GM19455 (cell line): ENCODE results near the gene TSSK1B.
"Not testable (repeated sequence)": the region's sequence is repeated elsewhere in the genome, so short reads cannot be mapped to it uniquely, and the experiment has no call there.

ENCODE experiments used
- ATAC-seq: cut with Tn5 transposase; IDR thresholded peaks from one replicate; pipeline ENCODE4 v1.9.1; 2021; ENCODE audit not compliant: unreplicated experiment

The TSSK1B gene, protein sequence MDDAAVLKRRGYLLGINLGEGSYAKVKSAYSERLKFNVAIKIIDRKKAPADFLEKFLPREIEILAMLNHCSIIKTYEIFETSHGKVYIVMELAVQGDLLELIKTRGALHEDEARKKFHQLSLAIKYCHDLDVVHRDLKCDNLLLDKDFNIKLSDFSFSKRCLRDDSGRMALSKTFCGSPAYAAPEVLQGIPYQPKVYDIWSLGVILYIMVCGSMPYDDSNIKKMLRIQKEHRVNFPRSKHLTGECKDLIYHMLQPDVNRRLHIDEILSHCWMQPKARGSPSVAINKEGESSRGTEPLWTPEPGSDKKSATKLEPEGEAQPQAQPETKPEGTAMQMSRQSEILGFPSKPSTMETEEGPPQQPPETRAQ

GRCh38 chr5:113434889-113435288 is at the start of gene TSSK1B:
TSSK1B (minus strand) TSS chr5:113434989; CDS start chr5:113434839, 150 bp downstream.
- no peak for ATAC-seq

GRCh38 chr5:113480243-113480642 is 45.5 kb upstream of the TSSK1B start:
- no peak for ATAC-seq

DNA sequence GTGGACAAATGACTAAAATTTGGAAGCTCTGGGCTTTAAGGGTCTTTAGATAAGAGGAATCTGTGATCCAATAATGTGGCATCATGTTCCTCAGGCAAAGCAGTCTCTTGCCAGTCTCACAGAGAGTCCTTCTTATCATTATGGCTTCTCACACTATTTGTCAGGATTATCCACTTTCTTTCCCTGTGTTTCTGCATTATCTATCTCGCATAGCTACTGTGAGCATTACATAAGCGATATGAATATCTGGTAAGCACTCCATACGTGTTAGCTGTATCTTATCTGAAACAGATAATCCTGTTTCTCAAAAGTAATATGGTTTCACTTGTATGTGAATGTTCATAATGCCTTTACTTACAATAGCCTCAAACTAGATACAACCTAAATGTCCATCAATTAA is 43.9 kb upstream of the TSSK1B start:
- ATAC-seq = no peak

GRCh38 chr5:113474100-113474728 is 39.4 kb upstream of the TSSK1B start:
- ATAC-seq = no peak

DNA sequence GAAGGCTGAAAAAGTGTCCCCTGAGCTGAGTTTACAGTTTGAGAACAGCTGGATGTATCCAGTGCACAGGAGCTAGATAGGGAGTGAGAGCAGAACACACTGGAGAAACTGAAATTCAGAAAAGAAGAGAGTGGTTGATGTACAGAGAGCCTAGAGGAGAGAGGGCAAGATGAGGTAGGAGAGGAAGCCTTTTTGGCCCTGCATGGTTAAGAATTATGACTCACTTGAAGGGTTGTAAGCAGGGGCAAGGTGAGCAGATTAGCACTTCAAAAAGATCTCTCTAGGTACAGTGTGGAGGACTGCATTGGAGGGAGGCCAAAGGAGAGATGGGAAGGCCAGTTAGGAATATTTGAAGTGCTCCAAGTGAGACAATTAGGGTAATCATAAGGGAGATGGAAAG is 28.2 kb upstream of the TSSK1B start:
- ATAC-seq = no peak

- not testable (repeated sequence) for ATAC-seq
These were observed 22.3 kb upstream of the TSSK1B start for GRCh38 chr5:113457106-113457505.

- no peak for ATAC-seq
These were observed 18.2 kb upstream of the TSSK1B start for GRCh38 chr5:113452941-113453340.

DNA sequence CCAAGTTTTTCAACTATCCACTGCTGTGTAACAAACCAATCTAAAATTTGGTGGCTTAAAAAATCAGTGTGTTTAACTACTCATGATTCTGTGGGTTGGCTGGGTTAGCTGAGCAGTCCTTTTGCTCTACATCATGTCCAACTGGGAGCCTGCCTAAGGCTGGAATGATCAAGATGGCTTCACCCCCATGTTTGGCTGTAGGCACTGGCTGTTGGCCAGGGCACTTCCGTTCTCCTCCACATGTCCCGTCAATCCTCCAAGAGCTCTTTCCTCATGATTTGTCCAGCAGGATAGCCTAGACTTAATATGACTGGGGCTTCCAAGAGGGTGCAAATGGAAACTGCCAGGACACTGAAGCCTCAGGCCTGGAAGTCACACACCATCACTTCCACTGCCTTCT is 17.0 kb upstream of the TSSK1B start:
- ATAC-seq = no peak

- ATAC-seq = no peak
These were observed 16.1 kb upstream of the TSSK1B start for GRCh38 chr5:113450929-113451328.

GRCh38 chr5:113450462-113450861 is 15.7 kb upstream of the TSSK1B start:
- ATAC-seq = no peak

- no peak for ATAC-seq
These were observed 13.5 kb upstream of the TSSK1B start for GRCh38 chr5:113448252-113448651.

- no peak for ATAC-seq
These were observed 12.8 kb upstream of the TSSK1B start for GRCh38 chr5:113447498-113448050.

GRCh38 chr5:113446358-113446927 is 11.7 kb upstream of the TSSK1B start:
- ATAC-seq = no peak

- ATAC-seq = no peak
These were observed 2.3 kb upstream of the TSSK1B start for GRCh38 chr5:113437111-113437510.

DNA sequence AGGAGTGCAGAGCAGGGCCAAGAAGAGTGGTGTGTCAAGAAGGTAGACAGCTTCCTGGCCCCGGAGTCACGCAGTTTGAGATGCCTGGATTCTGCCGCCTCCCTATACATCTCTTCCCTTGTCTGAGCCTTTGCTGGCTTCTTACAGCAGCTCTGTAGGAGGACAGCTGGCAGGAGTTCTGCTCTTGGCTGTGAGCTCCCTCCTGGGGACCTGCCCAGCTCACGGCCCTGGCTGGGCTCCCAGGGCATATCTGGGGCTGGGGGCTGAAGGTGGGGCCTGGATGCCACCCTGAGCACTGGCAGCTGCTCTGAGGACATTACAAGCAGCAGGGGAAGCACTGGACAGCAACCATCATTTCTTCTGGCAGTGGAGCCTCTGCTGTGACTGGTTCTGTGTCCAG is 786 bp upstream of the TSSK1B start:
- ATAC-seq = no peak

DNA sequence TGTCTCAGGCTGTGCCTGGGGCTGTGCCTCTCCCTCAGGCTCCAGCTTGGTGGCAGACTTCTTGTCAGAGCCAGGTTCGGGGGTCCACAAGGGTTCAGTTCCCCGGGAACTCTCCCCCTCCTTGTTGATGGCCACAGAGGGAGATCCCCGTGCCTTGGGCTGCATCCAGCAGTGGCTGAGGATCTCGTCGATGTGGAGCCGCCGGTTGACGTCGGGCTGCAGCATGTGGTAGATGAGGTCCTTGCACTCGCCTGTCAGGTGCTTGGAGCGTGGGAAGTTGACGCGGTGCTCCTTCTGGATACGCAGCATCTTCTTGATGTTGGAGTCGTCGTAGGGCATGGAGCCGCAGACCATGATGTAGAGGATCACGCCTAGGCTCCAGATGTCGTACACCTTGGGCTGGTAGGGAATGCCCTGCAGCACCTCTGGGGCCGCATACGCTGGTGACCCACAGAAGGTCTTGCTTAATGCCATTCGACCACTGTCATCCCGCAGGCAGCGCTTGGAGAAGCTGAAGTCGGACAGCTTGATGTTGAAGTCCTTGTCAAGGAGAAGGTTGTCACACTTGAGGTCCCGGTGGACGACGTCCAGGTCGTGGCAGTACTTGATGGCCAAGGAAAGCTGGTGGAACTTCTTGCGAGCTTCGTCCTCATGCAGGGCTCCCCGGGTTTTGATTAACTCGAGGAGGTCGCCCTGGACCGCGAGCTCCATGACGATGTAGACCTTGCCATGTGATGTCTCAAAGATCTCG is 752 bp downstream of the TSSK1B start:
- no peak for ATAC-seq

DNA sequence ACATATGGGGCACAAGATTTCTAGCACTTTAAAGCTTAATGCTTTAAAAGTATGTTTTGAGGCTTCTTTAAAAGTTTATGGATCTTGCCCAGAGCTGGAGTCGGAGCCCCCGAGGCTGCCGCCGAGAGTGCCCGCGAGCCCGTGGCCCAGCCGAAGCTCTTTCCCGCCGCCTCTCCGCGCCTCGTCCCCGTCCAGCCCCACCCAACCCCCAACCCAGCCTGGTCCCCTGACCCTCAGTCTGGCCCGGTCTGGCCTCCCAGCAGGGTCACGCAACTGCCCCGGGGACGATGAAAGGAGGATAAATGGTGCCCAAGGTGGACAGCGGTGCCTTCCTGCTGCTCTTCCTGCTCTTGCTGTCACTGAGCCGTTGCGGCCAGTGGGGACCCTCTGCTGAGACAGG is 1.7 kb downstream of the TSSK1B start:
- ATAC-seq = no peak

GRCh38 chr5:113427871-113428574 is 6.8 kb downstream of the TSSK1B start:
- ATAC-seq = no peak

DNA sequence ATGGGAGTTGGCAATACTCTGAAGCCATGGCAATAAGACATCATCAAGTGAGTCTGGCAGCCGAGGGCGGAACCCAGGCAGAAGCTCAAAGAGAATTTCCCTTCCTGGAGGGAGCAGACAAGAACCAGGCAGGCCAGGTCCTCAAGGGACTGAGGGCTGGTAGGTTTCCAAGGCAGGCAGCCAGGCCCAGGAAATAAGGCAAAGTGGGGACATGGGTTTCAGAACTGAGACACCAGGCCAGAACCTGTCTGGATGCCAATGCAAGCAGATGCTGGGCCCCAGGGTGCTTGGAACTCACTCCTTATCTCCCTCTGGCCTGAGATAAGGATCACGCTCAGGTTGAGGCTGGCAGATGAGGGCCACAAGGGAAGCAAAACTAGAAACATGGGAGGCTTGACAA is 8.9 kb downstream of the TSSK1B start:
- ATAC-seq = no peak

GRCh38 chr5:113421693-113422092 is 13.1 kb downstream of the TSSK1B start:
- no peak for ATAC-seq

DNA sequence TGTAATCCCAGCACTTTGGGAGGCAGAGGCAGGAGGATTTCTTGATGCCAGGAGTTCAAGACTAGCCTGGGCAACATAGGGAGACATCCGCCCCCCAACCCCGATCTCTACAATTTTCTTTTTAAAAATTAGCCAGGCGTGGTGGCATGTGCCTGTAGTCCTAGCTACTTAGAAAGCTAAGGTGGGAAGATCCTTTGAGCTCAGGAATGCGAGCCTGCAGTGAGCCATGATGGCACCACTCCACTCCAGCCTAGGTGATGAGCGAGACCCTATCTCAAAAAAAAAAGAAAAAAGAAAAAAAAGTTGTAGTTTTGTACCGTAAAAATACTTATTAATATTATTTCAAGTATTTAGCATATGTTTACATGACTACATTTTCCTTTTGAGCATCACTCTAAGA is 29.3 kb downstream of the TSSK1B start:
- no peak for ATAC-seq
